GM04503 (cell line): ENCODE results near the gene CYP2C8.
"Not testable (repeated sequence)": the region's sequence is repeated elsewhere in the genome, so short reads cannot be mapped to it uniquely, and the experiment has no call there.

Source experiments
- DNase-seq: peaks from one replicate; pipeline ENCODE4 v3.0.0-alpha.2; 2012; ENCODE audit warnings: low read depth

CYP2C8 gene

DNA sequence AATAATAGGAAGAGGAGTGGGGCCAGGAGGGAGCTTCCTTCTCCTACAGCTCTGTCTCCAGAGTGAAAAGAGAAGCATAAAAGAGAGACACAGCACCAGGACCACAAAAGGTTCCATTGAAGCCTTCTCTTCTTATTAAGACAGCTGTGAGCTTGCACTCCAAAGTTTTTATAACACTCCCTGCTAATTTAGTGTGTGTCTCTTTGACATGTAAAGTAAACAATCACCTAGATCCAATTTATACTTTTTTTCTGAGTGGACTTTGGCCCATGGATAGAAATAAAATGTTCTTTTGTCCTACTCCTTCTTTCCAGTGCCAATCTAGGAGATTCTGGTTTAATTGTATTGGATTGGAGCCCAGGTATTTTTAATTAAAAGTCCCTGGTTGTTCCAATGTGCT, at the start of gene CYP2C8:
CYP2C8 (minus strand) TSS at position 212 of the 400 bp plus-strand sequence; CDS start at position 117, 95 bp downstream.
- DNase-seq: no peak

DNA sequence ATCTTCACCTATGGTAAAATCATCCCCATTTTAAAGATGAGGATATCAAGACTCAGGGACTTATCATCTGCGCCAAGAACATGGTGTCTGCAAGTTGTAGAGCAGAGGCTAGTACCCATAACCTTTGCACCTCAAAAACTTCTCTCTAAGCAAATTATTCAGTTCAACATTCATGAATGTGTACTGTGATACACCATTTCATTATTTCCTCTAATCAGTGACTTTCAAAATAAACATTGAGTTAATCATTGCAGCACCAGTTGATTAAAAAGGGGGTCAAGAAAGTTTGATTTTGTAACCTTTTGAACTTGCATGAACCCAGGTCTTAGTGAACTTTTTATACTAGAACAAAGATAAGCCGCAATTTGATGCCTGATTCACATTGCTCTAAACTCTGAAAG, 47.6 kb upstream of the CYP2C8 start:
- DNase-seq: no peak

DNA sequence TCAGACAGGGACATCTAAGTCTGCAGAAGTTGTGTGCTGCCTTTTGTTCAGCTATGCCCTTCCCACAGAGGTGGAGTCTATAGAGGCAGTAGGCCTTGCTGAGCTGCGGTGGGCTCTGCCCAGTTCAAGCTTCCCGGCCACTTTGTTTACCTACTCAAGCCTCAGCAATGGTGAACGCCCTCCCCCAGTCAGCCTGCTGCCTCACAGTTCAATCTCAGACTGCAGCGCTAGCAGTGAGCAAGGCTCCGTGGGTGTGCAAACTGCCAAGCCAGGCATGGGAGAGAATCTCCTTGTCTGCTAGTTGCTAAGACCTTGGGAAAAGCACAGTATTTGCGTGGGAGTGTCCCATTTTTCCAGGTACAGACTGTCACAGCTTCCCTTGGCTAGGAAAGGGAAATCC, 41.5 kb upstream of the CYP2C8 start:
- not testable (repeated sequence) for DNase-seq

DNA sequence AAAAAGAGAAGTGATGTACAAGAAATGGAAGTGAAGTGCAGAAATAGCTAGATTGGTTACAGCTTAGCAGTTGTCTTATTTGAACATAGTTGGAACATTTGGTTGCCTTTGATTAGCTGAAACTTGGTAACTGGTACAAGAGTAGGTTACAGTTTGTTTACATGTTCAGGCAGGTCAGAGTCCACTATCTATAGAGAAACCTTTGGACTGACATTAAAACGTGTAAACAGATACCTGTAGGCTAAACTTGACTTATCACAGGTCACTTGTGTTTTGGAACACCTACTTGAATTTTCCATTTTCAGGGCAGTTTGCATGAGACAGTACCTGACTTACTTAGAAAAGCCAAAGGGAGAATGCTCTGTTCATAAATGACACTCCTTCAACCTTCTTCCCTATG, 28.5 kb upstream of the CYP2C8 start:
- DNase-seq: no peak

DNA sequence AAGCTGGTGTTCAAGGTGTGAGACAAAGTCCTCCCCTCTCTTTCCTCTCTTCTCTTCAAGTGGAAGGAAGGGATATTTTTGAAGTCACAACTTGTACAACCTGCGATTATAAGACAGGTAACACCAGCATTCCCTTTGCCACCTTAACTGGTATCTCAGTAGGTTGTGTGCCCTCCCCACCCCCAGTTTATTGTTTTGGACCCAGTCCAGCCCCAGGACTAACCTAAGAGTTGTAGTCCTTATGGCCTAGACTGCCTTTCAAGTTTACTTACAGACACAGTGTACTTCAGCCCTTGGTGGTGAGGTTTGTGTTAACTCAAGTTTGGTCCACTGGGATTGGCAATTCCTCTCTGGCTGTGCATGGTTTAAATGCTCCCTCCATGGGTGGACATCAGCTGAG, 26.8 kb upstream of the CYP2C8 start:
- DNase-seq: no peak

DNA sequence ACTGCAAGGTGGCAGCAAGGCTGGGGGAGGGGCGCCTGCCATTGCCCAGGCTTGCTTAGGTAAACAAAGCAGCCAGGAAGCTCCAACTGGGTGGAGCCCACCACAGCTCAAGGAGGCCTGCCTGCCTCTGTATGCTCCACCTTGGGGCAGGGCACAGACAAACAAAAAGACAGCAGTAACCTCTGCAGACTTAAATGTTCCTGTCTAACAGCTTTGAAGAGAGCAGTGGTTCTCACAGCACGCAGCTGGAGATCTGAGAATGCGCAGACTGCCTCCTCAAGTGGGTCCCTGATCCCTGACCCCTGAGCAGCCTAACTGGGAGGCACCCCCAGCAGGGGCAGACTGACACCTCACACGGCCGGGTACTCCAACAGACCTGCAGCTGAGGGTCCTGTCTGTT, 10.3 kb upstream of the CYP2C8 start:
- DNase-seq: not testable (repeated sequence)

DNA sequence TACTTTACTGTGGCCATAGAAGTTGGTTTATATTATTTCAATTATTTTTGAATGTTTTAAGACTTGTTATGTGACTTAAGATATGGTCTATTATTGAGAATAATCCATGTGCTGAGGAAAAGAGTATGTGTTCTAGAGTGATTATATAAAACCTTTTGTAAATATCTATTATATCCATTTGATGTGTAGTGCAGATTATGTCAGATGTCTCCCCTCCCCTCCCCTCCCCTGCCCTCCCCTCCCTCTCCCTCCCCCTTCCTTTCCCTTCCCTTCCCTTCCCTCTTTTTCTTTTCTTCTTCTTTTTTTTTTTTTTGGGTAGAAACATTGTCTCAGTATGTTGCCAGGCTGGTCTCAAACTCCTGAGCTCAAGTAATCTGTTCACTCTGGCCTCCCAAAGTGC, 8.3 kb upstream of the CYP2C8 start:
- DNase-seq: no peak

DNA sequence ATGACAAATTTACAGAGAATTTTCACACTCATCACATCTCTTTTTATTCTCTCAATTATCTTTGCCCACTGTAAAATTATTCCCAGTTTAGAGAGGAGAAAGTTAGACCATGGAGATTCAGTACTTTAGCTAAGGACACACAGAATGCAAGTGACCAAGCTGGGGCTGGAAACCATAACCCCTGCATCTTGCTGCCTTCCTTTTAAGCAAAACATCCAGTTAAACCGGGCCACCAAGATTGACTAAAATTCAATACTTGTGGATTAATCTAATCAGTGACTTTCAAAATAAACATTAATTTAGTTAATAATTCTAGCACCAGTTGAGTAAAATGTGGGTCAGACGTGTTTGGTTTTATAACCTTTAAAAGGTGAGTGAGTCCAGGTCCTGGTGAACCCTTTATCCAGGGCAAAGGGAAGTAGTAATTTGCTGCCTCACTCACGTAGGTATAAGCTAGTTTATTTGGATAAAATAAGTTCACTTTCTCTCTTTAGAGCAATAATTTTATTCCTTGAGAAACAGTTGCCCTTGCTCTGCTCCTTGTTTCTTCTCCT, 1.9 kb upstream of the CYP2C8 start:
- DNase-seq: no peak

DNA sequence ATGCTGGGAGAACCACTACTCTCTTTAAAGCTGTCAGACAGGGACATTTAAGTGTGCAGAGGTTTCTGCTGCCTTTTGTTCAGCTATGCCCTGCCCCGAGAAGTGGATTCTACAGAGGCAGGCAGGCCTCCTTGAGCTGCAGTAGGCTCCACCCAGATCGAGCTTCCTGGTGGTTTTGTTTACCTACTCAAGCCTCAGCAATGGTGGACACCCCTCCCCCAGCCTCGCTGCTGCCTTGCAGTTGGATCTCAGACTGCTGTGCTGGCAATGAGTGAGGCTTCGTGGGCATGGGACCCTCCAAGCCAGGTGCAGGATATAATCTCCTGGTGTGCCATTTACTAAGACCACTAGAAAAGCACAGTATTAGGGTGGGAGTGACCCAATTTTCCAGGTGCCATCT, 5.2 kb downstream of the CYP2C8 start:
- not testable (repeated sequence) for DNase-seq

DNA sequence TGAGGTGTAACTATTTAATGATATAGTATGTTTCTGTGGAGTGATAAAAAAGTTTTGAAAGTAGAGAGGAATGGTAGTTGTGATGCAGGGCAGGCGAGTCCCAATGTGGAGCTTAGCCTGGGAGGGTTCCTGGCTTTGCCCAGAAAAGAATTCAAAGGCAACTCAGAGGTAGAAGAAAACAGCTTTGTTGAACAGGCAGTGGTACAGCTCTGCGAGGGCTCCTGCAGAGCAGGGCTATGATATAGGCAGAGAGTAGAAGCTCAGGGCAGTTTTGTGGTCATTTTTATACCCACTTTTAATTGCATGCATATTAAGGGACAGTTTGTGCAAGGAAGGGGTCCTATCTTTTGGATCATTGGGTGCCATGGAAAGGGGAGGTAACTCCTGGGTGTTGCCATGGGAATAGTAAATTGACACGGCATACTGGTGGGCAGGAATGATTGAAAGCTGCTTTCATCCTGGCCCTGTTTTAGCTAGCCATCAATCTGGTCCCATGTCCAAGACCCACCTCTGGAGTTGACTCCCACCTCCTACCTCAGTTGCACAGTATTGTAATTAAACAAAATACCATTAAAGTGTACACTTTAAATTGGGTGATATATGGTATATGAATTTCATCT, 12.4 kb downstream of the CYP2C8 start:
- no peak for DNase-seq

DNA sequence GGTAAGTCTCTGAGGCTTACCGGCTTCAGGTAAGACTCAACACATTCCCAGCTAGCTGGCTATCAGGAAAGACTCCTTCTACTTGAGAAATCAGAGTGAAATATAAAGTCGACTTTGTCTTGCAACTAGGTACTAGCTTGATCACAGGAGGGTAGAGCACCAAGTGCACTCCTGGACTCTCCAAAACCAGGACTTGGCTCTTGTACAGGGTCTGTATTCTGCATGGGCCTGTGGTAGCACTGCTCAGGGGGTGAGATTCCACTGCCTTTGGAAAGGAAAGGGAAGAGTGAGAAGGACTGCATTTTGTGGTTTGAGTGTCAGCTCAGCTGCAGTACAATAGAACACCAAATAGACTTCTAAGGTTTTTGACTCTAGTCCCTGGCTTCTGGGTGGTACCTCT, 19.4 kb downstream of the CYP2C8 start:
- DNase-seq: no peak

DNA sequence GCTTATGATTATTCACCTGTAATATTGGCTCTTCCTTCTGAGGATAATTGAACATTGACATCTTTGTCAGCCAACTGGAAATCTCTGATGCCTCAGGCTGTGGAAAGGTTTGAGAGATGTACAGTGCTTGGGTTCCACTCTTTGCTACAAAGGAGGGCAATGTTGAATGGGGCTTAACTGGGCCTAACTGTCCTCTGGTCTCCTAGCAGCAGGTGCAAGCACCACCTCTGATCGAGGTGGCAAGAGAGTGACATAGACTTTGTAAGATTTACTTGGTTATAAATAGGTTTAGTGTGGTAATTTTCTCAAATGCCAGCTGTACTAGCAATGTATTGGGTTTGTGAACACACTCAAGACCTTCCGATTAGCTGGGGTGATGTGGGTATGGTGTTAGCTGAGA, 21.1 kb downstream of the CYP2C8 start:
- DNase-seq: no peak

DNA sequence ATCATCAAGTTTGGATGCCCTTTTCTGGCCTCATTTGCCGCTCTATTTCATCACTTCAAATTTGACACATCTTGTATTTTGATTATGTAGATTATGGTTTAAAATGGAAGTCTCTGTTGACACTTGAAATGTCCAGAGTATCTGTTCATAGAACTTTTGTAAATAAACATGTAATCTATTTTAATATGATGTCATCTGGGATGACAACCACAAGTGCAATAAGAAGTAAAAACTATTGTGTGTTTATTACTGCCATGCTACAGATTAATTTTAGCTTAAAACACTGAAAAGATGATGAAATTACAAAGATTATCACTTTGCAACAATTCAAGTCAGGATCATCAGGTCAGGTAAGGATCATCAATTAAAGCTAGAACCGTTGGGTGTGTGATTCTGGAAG, 30.0 kb downstream of the CYP2C8 start:
- no peak for DNase-seq

DNA sequence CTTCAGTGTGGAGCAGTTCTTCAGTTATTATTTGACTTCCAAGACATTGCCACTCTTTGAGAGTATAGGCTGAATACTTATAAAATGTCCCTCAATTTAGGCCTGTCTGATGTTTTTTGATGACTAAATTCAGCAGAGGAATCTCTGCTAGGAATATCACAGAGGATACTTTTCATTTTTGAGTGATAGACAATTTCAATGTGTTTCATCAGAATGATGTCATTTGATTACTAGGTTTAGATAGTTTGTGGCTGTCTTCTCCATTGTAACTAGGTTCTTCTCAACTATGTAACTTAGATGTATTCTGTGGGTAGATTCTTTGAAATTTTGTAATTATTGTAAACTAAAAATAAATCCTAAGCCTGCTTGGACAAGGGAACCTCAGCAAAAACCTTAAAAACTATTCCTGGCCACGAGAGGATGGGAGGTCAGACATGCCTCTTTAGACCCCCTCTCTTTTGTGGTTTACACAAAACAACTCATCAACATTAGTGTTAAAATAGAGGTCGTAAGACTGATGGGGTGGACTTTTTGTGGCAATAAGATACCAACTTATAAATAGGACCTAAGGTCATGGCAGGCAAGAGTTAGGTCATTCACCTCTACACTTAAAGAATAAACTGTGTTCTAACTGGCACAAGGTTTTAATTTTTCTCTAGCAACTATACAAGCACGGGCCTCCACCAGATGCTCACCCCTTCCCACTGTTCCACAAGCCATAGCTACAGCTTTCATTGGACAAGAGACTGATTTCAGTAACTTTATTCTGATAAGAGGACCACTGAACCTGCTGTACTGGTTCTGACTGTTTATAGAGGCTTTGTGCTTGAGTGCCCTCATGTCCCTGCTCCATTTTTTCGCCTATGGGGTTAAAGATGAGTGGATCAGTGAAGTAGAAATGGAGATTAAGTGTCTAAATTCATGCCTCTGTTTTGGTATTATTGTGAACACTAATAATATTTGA, 33.7 kb downstream of the CYP2C8 start:
- DNase-seq: no peak

DNA sequence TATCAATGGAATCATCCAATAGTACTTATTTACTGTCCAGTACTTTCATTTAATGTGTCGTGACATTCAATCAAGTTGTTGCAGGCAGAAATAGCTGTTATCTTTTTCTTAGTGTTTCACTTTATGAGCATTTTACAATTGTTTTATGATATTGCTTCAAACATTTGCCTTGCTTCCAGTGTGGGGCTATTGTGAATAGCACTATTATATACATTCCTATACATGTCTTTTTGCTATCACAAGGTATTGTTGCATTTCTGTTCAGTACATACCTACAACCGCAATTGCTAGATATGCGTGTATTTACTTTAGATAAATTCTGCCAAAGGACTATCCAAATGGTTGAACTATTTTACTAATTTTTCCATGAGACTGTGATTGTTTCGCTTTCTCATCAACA, 34.9 kb downstream of the CYP2C8 start:
- no peak for DNase-seq

DNA sequence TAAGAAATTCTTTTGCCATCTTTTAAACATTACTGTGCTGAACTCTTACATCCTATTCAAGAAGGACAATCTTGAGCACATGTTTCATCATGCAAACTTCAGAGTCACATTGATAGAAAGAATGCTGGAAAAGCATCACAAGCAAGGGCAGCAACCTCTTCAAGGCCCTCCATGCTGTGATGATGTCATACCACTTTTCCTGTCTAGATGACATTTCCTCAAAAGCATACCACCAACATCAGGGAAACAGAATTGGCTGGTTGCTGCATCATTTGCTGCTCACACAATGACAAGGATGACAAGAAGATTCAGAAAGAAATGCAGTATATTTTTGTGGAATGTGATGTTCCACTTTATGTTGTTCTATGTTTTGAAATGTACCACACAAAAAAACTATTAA, 37.6 kb downstream of the CYP2C8 start:
- DNase-seq: no peak

DNA sequence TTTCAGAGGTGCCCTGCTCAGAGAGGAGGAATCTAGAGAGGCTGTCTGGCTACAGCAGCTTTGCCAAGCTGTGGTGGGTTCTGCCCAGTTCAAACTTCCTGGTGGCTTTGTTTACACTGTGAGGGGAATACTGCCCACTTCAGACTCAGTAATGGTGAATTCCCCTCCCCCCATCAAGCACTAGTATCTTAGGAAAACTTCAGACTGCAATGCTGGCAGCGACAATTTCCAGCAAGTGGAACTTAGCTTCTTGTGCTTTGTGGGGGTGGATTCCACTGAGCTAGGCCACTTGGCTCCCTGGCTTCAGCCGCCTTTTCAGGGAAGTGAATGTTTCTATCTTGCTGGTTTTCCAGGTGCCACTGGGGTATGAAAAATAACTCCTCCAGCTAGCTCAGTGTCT, 42.8 kb downstream of the CYP2C8 start:
- no peak for DNase-seq

DNA sequence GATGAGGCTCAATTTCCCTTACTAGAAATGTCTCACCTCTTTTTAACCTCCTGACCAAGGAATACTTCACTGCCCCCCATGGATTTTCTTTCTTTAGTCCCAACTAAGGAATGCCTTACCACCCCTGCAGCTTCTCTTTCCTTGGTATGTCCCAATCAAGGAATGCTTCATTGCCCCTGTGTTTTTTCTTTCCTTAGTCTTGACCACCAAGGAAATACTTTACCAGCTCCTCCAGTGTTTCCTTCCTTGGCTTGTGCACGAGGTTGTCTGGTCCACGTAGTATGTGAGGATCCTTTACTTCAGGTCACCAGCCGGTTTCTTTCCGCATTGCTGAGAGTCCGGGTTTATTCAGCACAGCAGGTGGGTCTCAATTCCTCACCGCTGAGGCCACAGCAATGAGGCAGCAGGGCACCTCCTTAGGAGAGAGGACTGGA, 71.5 kb downstream of the CYP2C8 start:
- no peak for DNase-seq

DNA sequence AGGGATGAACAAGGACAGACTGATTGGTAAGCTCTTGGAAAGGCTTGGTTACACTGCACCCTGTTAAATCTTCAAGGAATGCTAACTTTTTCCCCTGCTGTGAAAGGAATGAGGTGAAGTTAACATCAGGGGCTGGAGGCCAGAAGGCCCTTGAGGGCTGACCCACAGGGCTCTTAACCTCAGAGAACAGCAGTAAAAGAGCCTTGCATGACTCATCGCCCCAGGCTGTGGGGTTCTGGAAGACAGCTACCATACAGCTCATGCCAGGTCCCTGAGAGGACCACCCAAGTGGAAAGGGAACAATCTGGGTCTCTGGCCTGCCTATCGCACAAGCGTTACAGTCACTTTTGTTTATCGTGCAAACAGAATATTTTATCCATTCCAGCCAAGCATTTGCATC, 76.5 kb downstream of the CYP2C8 start:
- no peak for DNase-seq

DNA sequence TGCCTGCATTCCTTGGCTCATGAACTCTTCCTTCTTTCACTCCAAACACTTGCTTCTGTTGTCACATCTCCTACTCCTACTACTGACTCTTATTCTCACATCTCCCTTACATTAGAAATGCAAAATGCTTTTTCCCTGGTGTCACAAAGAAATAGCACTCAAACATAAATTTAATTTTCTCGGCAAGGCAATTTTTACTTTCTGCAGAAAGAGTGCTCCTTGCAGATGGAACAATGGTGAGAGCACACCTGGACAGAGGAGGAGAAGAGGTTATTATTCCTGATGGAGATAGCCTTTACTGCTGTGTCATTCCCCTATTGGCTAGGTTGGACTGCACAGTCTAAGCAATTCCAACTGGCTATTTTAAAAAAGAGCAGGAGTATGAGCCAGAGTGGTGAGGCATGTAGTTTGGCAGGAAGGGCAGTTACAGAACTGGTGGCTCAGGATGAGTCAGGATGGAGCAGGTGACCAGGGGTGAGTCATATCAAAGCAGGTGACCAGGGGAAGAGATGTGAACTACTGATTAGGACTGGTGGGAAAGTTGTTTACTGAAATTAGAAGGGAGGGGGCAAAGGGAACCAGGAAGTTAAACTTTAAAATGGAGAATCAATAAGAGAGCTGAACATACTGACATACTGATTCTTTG, 77.9 kb downstream of the CYP2C8 start:
- no peak for DNase-seq

DNA sequence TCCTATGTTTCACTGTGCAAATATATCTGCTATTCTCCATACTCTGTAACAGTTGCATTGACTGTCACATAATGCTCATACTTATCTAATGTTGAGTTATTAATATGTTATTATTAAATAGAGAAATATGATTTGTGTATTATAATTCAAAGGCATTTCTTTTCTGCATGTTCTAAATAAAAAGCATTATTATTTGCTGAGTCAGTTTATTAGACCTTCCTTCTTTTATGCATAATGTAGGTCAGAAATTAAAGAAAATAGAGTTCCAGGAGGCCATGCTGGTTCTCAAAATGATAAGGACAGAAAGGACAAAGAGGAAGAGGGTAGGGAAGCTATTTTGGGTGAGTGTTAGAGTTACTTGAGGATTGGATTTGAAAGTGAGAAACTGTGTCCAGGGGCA, 80.1 kb downstream of the CYP2C8 start:
- DNase-seq: no peak
